Measurements from ENCODE around the gene PTCD3. TPM values are rescaled to one million over a fixed set of nuclear protein-coding genes. Genes with fewer than 3 reads are reported as not detected.
A peak's percentile ranks its signal among the peaks of the same experiment; 100 is the strongest.

The PTCD3 gene
- total RNA-seq, 2 donors from 2014 or later: 64.1 to 95.1 TPM

DNA sequence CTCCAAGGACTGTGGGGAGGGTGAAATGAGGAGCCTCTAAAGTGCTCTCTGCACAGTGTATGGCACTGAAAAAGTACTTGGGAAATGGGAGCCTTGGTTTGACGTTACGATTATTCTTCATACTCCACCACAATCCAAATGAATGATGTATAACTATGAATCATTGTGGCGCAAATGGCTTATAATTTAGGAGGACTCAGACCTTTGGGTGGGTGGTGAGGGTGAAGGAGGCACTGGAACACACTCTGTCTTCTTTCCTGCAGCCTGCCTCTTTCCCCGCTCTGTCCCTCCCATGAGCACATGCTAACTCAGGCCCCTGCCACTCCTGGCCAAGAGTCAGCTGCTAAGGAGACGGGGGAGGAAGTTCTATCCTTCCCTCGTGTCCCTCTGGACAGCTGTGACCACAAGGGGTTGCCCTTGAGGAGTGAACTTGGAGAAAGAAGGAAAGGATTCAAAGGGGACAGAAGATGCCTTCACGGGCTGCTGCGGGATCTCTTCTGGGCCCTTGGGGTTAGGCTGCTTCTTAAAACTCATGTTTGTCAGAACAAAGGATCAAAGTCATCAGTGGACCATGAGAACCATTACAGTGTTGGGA, 36.8 kb upstream of the PTCD3 start:
- TF ChIP-seq POLR2AphosphoS5 (IDR thresholded peaks at IDR 0.05): no peak
- no peak for TF ChIP-seq POLR2A (IDR thresholded peaks at IDR 0.05)
- TF ChIP-seq, protein P1, sequence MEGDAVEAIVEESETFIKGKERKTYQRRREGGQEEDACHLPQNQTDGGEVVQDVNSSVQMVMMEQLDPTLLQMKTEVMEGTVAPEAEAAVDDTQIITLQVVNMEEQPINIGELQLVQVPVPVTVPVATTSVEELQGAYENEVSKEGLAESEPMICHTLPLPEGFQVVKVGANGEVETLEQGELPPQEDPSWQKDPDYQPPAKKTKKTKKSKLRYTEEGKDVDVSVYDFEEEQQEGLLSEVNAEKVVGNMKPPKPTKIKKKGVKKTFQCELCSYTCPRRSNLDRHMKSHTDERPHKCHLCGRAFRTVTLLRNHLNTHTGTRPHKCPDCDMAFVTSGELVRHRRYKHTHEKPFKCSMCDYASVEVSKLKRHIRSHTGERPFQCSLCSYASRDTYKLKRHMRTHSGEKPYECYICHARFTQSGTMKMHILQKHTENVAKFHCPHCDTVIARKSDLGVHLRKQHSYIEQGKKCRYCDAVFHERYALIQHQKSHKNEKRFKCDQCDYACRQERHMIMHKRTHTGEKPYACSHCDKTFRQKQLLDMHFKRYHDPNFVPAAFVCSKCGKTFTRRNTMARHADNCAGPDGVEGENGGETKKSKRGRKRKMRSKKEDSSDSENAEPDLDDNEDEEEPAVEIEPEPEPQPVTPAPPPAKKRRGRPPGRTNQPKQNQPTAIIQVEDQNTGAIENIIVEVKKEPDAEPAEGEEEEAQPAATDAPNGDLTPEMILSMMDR (IDR thresholded peaks at IDR 0.05): no peak
- 71% methylated on average over 8 of the region's 8 CpGs for WGBS
- Histone ChIP-seq H3K9me3 (no peaks in the 10 kb centered on the region), H3K27me3 (replicated peaks; ENCODE audit: insufficient read depth) (no peaks in the 10 kb centered on the region), H3K4me1 (replicated peaks) (peaks cover 7% of the 10 kb centered on the region), H3K27ac (no peak overlapping the region), H3K36me3 (peaks cover 0 to 19% of the 10 kb centered on the region in 2 donors), H3K4me3 (no peak overlapping the region)
- intact Hi-C loops (cut with DNase I): no loop called here
- no peak for DNase-seq (ENCODE audit: low spot score)

DNA sequence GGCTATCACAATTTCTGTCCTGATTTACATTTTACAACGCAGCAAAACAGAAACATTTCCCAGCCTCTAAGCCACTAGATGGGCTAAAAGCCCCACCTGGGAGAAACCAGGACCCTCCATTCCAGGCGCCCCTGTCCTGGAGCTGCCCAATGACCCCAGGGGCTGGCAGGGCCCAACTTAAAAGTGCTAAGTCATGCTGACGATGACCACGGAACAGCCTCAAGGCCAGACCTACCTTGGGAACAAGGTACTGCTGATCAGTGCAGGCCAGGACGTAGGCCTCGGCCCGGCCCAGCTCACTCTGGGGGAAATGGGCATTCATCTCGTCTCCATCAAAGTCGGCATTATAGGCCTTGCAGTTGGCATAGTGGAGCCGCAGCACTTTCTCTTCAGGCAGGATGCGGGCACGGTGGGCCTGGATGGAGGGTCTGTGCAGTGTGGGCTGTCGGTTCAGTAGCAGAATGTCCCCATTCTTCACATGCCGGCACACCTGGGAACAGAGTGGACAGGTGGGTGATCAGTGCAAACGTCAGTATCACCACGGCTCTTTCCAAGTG, 36.2 kb upstream of the PTCD3 start:
- no peaks in the 10 kb centered on the region for H3K9me3 ChIP-seq
- H3K4me1 ChIP-seq (replicated peaks): peaks cover 7% of the 10 kb centered on the region
- TF ChIP-seq, protein P1 (IDR thresholded peaks at IDR 0.05): no peak
- no peak for TF ChIP-seq POLR2A (IDR thresholded peaks at IDR 0.05)
- TF ChIP-seq POLR2AphosphoS5 (IDR thresholded peaks at IDR 0.05): no peak
- no peak overlapping the region for H3K27ac ChIP-seq
- peaks cover 0 to 21% of the 10 kb centered on the region in 2 donors for H3K36me3 ChIP-seq
- no peak for DNase-seq (ENCODE audit: low spot score)
- H3K4me3 ChIP-seq: no peak overlapping the region
- intact Hi-C loops (cut with DNase I): loop anchor here (5.0 to 10.0 kb wide), 2 partner anchors 33 to 335 kb away; no protein-coding TSS in a partner anchor
- 95% methylated on average over 16 of the region's 16 CpGs for WGBS
- no peaks in the 10 kb centered on the region for H3K27me3 ChIP-seq (replicated peaks; ENCODE audit: insufficient read depth)

DNA sequence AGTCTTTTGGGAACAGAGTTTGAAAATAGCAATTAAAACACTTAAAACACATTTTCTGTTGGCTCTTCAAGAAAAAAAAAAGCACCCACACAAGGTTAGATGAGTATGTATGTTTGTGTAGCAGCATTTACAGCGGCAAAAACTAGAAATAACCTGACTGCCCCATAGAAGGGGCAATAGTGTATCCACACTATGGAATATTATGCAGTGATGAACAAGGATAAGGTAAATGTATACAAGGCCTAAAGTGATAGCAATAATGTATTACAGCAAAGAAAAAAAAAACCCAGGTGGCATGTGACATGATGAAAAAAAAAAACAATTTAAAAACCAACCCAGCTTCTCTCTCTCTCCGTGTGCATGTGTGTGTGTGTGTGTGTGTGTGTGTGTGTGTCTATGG, 35.2 kb upstream of the PTCD3 start:
- Histone ChIP-seq H3K4me3 (no peak overlapping the region), H3K36me3 (peaks cover 0 to 21% of the 10 kb centered on the region in 2 donors), H3K27ac (no peak overlapping the region), H3K9me3 (no peaks in the 10 kb centered on the region), H3K27me3 (replicated peaks; ENCODE audit: insufficient read depth) (no peaks in the 10 kb centered on the region), H3K4me1 (replicated peaks) (peaks cover 7% of the 10 kb centered on the region)
- 77% methylated on average over 2 of the region's 2 CpGs for WGBS
- TF ChIP-seq POLR2AphosphoS5 (IDR thresholded peaks at IDR 0.05) (no peak), POLR2A (IDR thresholded peaks at IDR 0.05) (no peak)
- TF ChIP-seq, protein P1 (IDR thresholded peaks at IDR 0.05): no peak
- intact Hi-C loops (cut with DNase I): loop anchor here (5.0 to 10.0 kb wide), 2 partner anchors 34 to 336 kb away; no protein-coding TSS in a partner anchor
- DNase-seq (ENCODE audit: low spot score): no peak

DNA sequence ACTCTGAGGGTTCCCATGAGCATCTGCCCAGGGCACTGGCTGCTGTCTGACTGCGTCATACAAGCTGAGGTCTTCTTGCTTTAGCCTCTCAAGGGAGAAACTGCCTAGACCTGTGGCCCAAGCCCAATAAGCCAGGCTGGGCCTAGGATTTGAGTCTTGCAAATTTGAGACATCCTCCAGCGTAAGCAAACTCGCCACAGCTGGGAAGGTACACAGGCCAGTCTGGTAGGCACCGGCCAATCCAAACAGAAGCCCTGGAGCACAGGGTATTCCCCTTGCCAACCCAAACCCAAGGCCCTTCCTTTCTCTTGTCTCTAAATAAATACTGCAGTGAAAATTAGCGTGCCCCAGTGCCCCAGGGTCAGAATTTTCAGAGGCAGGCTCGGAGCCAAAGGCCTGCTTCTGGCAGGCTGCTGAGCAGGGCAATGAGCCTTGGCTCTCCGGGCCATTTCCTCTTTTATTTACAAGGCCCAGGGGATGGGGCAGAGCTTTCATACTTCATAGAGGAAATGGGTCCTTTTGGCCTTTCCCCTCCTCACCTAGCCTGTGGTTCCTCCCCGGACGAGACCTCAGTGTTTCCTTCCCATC, 33.7 kb upstream of the PTCD3 start:
- peak; percentile 78 for DNase-seq (ENCODE audit: low spot score)
- 23% methylated on average over 9 of the region's 9 CpGs for WGBS
- no peaks in the 10 kb centered on the region for H3K9me3 ChIP-seq
- H3K27me3 ChIP-seq (replicated peaks; ENCODE audit: insufficient read depth): no peaks in the 10 kb centered on the region
- peaks cover 11% of the 10 kb centered on the region for H3K4me1 ChIP-seq (replicated peaks)
- peak overlapping the region; percentile 6 to 32 for H3K27ac ChIP-seq
- intact Hi-C loops (cut with DNase I): loop anchor here (1.0 to 10.0 kb wide), 3 partner anchors 35 to 338 kb away; no protein-coding TSS in a partner anchor
- H3K4me3 ChIP-seq: no peak overlapping the region
- TF ChIP-seq POLR2AphosphoS5 (IDR thresholded peaks at IDR 0.05) (peak; percentile 71), POLR2A (IDR thresholded peaks at IDR 0.05) (no peak)
- TF ChIP-seq, protein P1 (IDR thresholded peaks at IDR 0.05): no peak
- peaks cover 0 to 21% of the 10 kb centered on the region in 2 donors for H3K36me3 ChIP-seq

All from prostate gland (tissue), 2 donors.